ENCODE results near the gene ABHD17A.
"Not testable (repeated sequence)": the region's sequence is repeated elsewhere in the genome, so short reads cannot be mapped to it uniquely, and the experiment has no call there.

Gene ABHD17A

GRCh38 chr19:1881393-1882088 is 3.8 kb downstream of the ABHD17A start:
- not testable (repeated sequence) for H3K9me3 ChIP-seq (ENCODE audit: control insufficient read depth, insufficient read depth, low read length); H3K36me3 ChIP-seq (ENCODE audit: insufficient read depth, low read length); H3K9ac ChIP-seq (ENCODE audit: low read depth, low read length)
- H3K4me1 ChIP-seq (ENCODE audit: insufficient read depth, low read length) = peaks cover 14% of the 10 kb centered on the region

GRCh38 chr19:1880611-1881392 is 4.5 kb downstream of the ABHD17A start:
- no peaks in the 10 kb centered on the region for H3K36me3 ChIP-seq (ENCODE audit: insufficient read depth, low read length)
- peaks cover 14% of the 10 kb centered on the region for H3K4me1 ChIP-seq (ENCODE audit: insufficient read depth, low read length)
- no peaks in the 10 kb centered on the region for H3K9me3 ChIP-seq (ENCODE audit: control insufficient read depth, insufficient read depth, low read length)
- H3K9ac ChIP-seq (ENCODE audit: low read depth, low read length) = no peak overlapping the region

GRCh38 chr19:1879982-1880381 is 5.3 kb downstream of the ABHD17A start:
- not testable (repeated sequence) for H3K9ac ChIP-seq (ENCODE audit: low read depth, low read length); H3K9me3 ChIP-seq (ENCODE audit: control insufficient read depth, insufficient read depth, low read length); H3K36me3 ChIP-seq (ENCODE audit: insufficient read depth, low read length)
- peaks cover 14% of the 10 kb centered on the region for H3K4me1 ChIP-seq (ENCODE audit: insufficient read depth, low read length)

- H3K36me3 ChIP-seq (ENCODE audit: insufficient read depth, low read length); H3K9me3 ChIP-seq (ENCODE audit: control insufficient read depth, insufficient read depth, low read length); H3K9ac ChIP-seq (ENCODE audit: low read depth, low read length); H3K4me1 ChIP-seq (ENCODE audit: insufficient read depth, low read length): not testable (repeated sequence)
These were observed 6.7 kb downstream of the ABHD17A start for GRCh38 chr19:1878583-1878982.

- not testable (repeated sequence) for H3K36me3 ChIP-seq (ENCODE audit: insufficient read depth, low read length); H3K4me1 ChIP-seq (ENCODE audit: insufficient read depth, low read length); H3K9ac ChIP-seq (ENCODE audit: low read depth, low read length); H3K9me3 ChIP-seq (ENCODE audit: control insufficient read depth, insufficient read depth, low read length)
These were observed 8.0 kb downstream of the ABHD17A start for GRCh38 chr19:1877280-1877660.

- H3K9ac ChIP-seq (ENCODE audit: low read depth, low read length) = peak overlapping the region; percentile 98
- H3K9me3 ChIP-seq (ENCODE audit: control insufficient read depth, insufficient read depth, low read length); H3K4me1 ChIP-seq (ENCODE audit: insufficient read depth, low read length); H3K36me3 ChIP-seq (ENCODE audit: insufficient read depth, low read length): not testable (repeated sequence)
These were observed 8.6 kb downstream of the ABHD17A start for GRCh38 chr19:1876496-1877279.

- Histone ChIP-seq H3K9me3 (ENCODE audit: control insufficient read depth, insufficient read depth, low read length) (no peaks in the 10 kb centered on the region), H3K4me1 (ENCODE audit: insufficient read depth, low read length) (no peaks in the 10 kb centered on the region; the same call in 1 of the 2 replicates), H3K36me3 (ENCODE audit: insufficient read depth, low read length) (no peaks in the 10 kb centered on the region), H3K9ac (ENCODE audit: low read depth, low read length) (peak overlapping the region; percentile 98)
These were observed 9.4 kb downstream of the ABHD17A start for GRCh38 chr19:1875646-1876495.

- peak overlapping the region; percentile 98 for H3K9ac ChIP-seq (ENCODE audit: low read depth, low read length)
- H3K9me3 ChIP-seq (ENCODE audit: control insufficient read depth, insufficient read depth, low read length); H3K4me1 ChIP-seq (ENCODE audit: insufficient read depth, low read length); H3K36me3 ChIP-seq (ENCODE audit: insufficient read depth, low read length): not testable (repeated sequence)
These were observed 10.0 kb downstream of the ABHD17A start for GRCh38 chr19:1875265-1875645.

GRCh38 chr19:1874554-1875185 is 10.6 kb downstream of the ABHD17A start:
- H3K4me1 ChIP-seq (ENCODE audit: insufficient read depth, low read length) = no peaks in the 10 kb centered on the region; the same call in 1 of the 2 replicates
- H3K36me3 ChIP-seq (ENCODE audit: insufficient read depth, low read length) = no peaks in the 10 kb centered on the region
- no peaks in the 10 kb centered on the region for H3K9me3 ChIP-seq (ENCODE audit: control insufficient read depth, insufficient read depth, low read length)
- peak overlapping the region; percentile 98 for H3K9ac ChIP-seq (ENCODE audit: low read depth, low read length)

GRCh38 chr19:1873524-1874473 is 11.5 kb downstream of the ABHD17A start:
- H3K9ac ChIP-seq (ENCODE audit: low read depth, low read length) = no peak overlapping the region
- no peaks in the 10 kb centered on the region for H3K9me3 ChIP-seq (ENCODE audit: control insufficient read depth, insufficient read depth, low read length)
- no peaks in the 10 kb centered on the region for H3K36me3 ChIP-seq (ENCODE audit: insufficient read depth, low read length)
- H3K4me1 ChIP-seq (ENCODE audit: insufficient read depth, low read length) = no peaks in the 10 kb centered on the region; the same call in 1 of the 2 replicates

GRCh38 chr19:1872807-1873523 is 12.3 kb downstream of the ABHD17A start:
- H3K4me1 ChIP-seq (ENCODE audit: insufficient read depth, low read length) = no peaks in the 10 kb centered on the region; the same call in 1 of the 2 replicates
- no peak overlapping the region for H3K9ac ChIP-seq (ENCODE audit: low read depth, low read length)
- H3K9me3 ChIP-seq (ENCODE audit: control insufficient read depth, insufficient read depth, low read length) = no peaks in the 10 kb centered on the region
- no peaks in the 10 kb centered on the region for H3K36me3 ChIP-seq (ENCODE audit: insufficient read depth, low read length)

- Histone ChIP-seq H3K9ac (ENCODE audit: low read depth, low read length) (no peak overlapping the region), H3K4me1 (ENCODE audit: insufficient read depth, low read length) (no peaks in the 10 kb centered on the region; the same call in 1 of the 2 replicates), H3K9me3 (ENCODE audit: control insufficient read depth, insufficient read depth, low read length) (no peaks in the 10 kb centered on the region), H3K36me3 (ENCODE audit: insufficient read depth, low read length) (no peaks in the 10 kb centered on the region)
These were observed 13.7 kb downstream of the ABHD17A start for GRCh38 chr19:1871630-1872029.

All from ES-I3 (cell line).